ENCODE measurements around the gene NRIP1. TPM values are rescaled to one million over a fixed set of nuclear protein-coding genes. Genes with fewer than 3 reads are reported as not detected.

The NRIP1 gene
- total RNA-seq, 1 experiment from 2014 or later, result 10.3 TPM

DNA sequence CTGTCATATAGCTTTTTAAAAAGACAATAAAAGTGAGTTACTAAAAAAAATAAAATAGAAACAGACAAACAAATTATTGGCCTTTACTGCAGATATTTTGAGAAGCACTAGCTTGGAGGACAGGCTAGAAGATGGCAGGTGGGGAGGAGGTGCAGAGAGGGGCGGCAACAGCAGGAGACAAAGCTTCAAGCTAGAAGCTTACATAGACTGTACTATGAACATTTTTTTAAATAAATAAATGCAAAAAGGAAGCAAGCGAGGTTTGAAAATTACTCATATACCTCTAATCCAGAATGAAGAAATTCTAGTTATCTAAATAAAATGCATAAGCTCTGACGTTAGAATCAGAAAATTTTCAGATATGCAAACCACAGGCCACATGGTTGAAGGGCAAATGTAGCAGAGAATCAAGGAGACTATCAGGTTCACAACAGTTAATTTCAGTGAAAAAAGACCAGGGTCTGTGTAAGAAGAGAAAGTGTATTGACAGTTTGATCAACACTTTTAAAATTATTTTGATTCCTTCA lies 54.9 kb downstream of the NRIP1 start:
- no peak for TF ChIP-seq ATF1 (CRISPR knock-in tag; IDR thresholded peaks at IDR 0.05)
- TF ChIP-seq ZNF121 (CRISPR knock-in tag; IDR thresholded peaks at IDR 0.05), result no peak
- TF ChIP-seq KAT7 (CRISPR knock-in tag; IDR thresholded peaks at IDR 0.05; ENCODE audit: borderline replicate concordance), result no peak
- TF ChIP-seq, protein P1, sequence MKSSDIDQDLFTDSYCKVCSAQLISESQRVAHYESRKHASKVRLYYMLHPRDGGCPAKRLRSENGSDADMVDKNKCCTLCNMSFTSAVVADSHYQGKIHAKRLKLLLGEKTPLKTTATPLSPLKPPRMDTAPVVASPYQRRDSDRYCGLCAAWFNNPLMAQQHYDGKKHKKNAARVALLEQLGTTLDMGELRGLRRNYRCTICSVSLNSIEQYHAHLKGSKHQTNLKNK (CRISPR knock-in tag; IDR thresholded peaks at IDR 0.05), result no peak
- no peak for TF ChIP-seq NFYB (CRISPR knock-in tag; conservative IDR thresholded peaks at IDR 0.05; ENCODE audit: low read depth)
- TF ChIP-seq NR3C1 (CRISPR knock-in tag; conservative IDR thresholded peaks at IDR 0.05; ENCODE audit: low read depth), result no peak
- no peak for TF ChIP-seq JUN (CRISPR knock-in tag; IDR thresholded peaks at IDR 0.05)
- no peak for TF ChIP-seq SOX15 (CRISPR knock-in tag; IDR thresholded peaks at IDR 0.05)
- TF ChIP-seq NFE2L1 (CRISPR knock-in tag; IDR thresholded peaks at IDR 0.05), result no peak
- TF ChIP-seq, protein P2, sequence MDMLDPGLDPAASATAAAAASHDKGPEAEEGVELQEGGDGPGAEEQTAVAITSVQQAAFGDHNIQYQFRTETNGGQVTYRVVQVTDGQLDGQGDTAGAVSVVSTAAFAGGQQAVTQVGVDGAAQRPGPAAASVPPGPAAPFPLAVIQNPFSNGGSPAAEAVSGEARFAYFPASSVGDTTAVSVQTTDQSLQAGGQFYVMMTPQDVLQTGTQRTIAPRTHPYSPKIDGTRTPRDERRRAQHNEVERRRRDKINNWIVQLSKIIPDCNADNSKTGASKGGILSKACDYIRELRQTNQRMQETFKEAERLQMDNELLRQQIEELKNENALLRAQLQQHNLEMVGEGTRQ (CRISPR knock-in tag; IDR thresholded peaks at IDR 0.05), result no peak
- no peak for TF ChIP-seq ZNF416 (CRISPR knock-in tag; IDR thresholded peaks at IDR 0.05)
- TF ChIP-seq, protein P3, sequence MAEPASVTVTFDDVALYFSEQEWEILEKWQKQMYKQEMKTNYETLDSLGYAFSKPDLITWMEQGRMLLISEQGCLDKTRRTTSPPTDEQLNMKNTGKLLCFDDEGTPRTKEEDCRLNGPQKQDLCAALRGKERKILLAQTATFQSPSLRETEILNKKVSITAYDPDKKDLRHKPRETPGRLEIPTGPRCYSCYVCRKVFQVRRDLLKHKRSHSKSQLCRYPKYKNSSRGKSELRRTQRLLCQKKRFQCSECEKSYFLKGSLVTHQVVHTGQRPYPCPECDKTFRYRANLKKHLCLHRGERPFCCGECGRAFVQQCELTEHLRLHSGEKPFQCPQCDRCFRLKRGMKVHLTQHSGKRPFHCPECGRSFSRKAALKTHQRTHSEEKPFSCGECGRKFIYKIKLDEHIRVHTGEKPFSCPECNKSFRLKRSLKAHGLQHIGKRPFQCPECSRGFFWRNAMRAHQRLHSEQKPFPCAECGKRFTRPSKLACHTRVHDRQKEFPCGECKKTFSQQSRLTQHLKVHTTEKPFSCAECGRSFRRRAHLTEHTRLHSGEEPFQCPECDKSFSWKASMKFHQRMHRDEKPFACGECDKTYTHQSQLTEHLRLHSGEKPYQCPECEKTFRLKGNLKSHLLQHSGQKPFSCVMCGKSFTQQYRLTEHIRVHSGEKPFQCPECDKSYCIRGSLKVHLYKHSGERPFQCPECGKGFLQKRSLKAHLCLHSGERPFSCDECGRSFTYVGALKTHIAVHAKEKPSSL (CRISPR knock-in tag; conservative IDR thresholded peaks at IDR 0.05), result no peak
- TF ChIP-seq, protein P4, sequence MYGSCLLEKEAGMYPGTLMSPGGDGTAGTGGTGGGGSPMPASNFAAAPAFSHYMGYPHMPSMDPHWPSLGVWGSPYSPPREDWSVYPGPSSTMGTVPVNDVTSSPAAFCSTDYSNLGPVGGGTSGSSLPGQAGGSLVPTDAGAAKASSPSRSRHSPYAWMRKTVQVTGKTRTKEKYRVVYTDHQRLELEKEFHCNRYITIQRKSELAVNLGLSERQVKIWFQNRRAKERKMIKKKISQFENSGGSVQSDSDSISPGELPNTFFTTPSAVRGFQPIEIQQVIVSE (CRISPR knock-in tag; IDR thresholded peaks at IDR 0.05; ENCODE audit: borderline replicate concordance), result no peak
- no peak for TF ChIP-seq JAZF1 (CRISPR knock-in tag; IDR thresholded peaks at IDR 0.05)
- TF ChIP-seq ZNF317 (CRISPR knock-in tag; IDR thresholded peaks at IDR 0.05; ENCODE audit: borderline replicate concordance, low read depth), result no peak
- no peak for TF ChIP-seq IRF2 (CRISPR knock-in tag; IDR thresholded peaks at IDR 0.05; ENCODE audit: borderline replicate concordance, low read depth)
- TF ChIP-seq RELA (CRISPR knock-in tag; IDR thresholded peaks at IDR 0.05; ENCODE audit: borderline replicate concordance), result no peak
- no peak for TF ChIP-seq NR2C2 (CRISPR knock-in tag; IDR thresholded peaks at IDR 0.05)
- TF ChIP-seq, protein P5, sequence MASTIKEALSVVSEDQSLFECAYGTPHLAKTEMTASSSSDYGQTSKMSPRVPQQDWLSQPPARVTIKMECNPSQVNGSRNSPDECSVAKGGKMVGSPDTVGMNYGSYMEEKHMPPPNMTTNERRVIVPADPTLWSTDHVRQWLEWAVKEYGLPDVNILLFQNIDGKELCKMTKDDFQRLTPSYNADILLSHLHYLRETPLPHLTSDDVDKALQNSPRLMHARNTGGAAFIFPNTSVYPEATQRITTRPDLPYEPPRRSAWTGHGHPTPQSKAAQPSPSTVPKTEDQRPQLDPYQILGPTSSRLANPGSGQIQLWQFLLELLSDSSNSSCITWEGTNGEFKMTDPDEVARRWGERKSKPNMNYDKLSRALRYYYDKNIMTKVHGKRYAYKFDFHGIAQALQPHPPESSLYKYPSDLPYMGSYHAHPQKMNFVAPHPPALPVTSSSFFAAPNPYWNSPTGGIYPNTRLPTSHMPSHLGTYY (CRISPR knock-in tag; IDR thresholded peaks at IDR 0.05), result no peak
- peaks cover 27% of the 10 kb centered on the region for H3K4me1 Mint-ChIP-seq
- no peak for DNase-seq (ENCODE audit: low spot score)
- H3K27ac Mint-ChIP-seq, result no peak overlapping the region
- POLR2A ChIA-PET, result no interaction called here
- H3K4me3 Mint-ChIP-seq, result no peak overlapping the region
- H3K36me3 Mint-ChIP-seq, result no peaks in the 10 kb centered on the region
- H3K9me3 Mint-ChIP-seq, result no peaks in the 10 kb centered on the region
- no peak for ATAC-seq
- CTCF ChIA-PET, result interaction anchor here (1.1 kb wide), 1 partner anchor 236 kb away, joined by 4 read pairs; no protein-coding TSS in a partner anchor
- H3K27me3 Mint-ChIP-seq (ENCODE audit: low read depth), result peaks cover 15% of the 10 kb centered on the region

DNA sequence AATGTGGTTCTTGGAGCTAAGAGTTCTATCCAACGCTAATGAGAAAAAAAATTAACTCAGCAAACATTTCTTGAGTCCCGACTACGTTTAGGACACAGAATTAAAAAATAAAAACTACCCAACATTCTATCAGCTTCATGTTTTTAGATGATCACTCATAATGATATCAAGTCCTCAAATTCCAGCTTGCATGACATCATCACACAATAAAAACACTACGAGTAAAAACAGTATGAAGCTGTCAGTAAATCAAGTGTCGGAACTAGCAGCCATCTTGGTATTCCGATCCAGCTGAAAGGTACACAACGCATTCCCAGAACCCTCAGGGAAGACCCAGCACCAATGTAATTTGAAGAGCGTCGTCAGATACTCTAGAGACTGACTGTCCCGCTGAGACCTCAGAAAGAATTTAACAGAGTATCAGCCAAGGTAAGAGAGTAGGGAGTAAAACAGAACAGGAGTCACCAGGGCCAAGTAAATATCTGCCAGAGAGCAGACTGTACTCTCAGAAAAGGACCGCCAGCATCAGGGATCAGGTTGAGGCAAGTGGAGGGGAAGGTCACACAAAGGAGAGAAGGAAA lies 57.0 kb downstream of the NRIP1 start:
- H3K9me3 Mint-ChIP-seq, result no peaks in the 10 kb centered on the region
- H3K27ac Mint-ChIP-seq, result no peak overlapping the region
- no peak for DNase-seq (ENCODE audit: low spot score)
- H3K4me3 Mint-ChIP-seq, result no peak overlapping the region
- ChIA-PET CTCF (no interaction called here), POLR2A (no interaction called here)
- no peaks in the 10 kb centered on the region for H3K36me3 Mint-ChIP-seq
- peaks cover 45% of the 10 kb centered on the region for H3K4me1 Mint-ChIP-seq
- no peak for ATAC-seq
- H3K27me3 Mint-ChIP-seq (ENCODE audit: low read depth), result peaks cover 31% of the 10 kb centered on the region
- TF ChIP-seq, protein P6, sequence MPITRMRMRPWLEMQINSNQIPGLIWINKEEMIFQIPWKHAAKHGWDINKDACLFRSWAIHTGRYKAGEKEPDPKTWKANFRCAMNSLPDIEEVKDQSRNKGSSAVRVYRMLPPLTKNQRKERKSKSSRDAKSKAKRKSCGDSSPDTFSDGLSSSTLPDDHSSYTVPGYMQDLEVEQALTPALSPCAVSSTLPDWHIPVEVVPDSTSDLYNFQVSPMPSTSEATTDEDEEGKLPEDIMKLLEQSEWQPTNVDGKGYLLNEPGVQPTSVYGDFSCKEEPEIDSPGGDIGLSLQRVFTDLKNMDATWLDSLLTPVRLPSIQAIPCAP (CRISPR knock-in tag; IDR thresholded peaks at IDR 0.05), result no peak
- TF ChIP-seq, protein P7, sequence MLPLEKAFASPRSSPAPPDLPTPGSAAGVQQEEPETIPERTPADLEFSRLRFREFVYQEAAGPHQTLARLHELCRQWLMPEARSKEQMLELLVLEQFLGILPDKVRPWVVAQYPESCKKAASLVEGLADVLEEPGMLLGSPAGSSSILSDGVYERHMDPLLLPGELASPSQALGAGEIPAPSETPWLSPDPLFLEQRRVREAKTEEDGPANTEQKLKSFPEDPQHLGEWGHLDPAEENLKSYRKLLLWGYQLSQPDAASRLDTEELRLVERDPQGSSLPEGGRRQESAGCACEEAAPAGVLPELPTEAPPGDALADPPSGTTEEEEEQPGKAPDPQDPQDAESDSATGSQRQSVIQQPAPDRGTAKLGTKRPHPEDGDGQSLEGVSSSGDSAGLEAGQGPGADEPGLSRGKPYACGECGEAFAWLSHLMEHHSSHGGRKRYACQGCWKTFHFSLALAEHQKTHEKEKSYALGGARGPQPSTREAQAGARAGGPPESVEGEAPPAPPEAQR (CRISPR knock-in tag; IDR thresholded peaks at IDR 0.05), result no peak
- TF ChIP-seq, protein P8, sequence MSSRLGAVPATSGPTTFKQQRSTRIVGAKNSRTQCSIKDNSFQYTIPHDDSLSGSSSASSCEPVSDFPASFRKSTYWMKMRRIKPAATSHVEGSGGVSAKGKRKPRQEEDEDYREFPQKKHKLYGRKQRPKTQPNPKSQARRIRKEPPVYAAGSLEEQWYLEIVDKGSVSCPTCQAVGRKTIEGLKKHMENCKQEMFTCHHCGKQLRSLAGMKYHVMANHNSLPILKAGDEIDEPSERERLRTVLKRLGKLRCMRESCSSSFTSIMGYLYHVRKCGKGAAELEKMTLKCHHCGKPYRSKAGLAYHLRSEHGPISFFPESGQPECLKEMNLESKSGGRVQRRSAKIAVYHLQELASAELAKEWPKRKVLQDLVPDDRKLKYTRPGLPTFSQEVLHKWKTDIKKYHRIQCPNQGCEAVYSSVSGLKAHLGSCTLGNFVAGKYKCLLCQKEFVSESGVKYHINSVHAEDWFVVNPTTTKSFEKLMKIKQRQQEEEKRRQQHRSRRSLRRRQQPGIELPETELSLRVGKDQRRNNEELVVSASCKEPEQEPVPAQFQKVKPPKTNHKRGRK (CRISPR knock-in tag; IDR thresholded peaks at IDR 0.05; ENCODE audit: borderline replicate concordance), result no peak
- TF ChIP-seq, protein P9, sequence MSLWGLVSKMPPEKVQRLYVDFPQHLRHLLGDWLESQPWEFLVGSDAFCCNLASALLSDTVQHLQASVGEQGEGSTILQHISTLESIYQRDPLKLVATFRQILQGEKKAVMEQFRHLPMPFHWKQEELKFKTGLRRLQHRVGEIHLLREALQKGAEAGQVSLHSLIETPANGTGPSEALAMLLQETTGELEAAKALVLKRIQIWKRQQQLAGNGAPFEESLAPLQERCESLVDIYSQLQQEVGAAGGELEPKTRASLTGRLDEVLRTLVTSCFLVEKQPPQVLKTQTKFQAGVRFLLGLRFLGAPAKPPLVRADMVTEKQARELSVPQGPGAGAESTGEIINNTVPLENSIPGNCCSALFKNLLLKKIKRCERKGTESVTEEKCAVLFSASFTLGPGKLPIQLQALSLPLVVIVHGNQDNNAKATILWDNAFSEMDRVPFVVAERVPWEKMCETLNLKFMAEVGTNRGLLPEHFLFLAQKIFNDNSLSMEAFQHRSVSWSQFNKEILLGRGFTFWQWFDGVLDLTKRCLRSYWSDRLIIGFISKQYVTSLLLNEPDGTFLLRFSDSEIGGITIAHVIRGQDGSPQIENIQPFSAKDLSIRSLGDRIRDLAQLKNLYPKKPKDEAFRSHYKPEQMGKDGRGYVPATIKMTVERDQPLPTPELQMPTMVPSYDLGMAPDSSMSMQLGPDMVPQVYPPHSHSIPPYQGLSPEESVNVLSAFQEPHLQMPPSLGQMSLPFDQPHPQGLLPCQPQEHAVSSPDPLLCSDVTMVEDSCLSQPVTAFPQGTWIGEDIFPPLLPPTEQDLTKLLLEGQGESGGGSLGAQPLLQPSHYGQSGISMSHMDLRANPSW (CRISPR knock-in tag; conservative IDR thresholded peaks at IDR 0.05; ENCODE audit: low read depth), result no peak
